CD4-positive, alpha-beta T cell treated with Interleukin-10 for 1 hour (primary cell): Measurements from ENCODE around the gene ZEB2.

ENCODE experiments used
- DNase-seq: peaks from one replicate; pipeline ENCODE4 v3.0.0-alpha.2; 2020

ZEB2 gene

DNA sequence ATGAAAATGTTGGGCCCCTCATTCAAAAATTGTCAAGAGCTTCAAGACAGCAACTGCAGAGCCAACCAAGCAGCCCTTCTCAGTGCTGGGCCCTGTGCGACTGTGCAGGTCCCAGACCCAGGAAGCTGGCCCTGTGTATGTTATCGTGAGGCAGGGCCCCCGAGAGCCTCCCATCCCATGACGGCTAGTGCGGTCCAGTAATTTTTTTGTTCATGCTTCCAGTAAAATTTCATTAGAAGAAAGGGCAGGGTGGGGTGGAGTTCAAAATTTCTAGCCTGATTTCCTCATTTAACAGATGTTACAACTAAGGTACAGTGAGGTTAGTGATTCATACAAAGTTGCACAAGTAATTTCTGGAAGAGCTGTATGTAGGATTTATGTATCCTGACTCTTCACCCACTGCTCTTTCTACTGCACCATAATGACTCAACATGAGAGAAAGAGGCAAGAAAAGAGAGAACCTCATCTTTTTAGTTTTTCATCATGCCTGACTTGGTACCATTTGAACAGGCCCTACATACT, 105.5 kb downstream of the ZEB2 start:
- DNase-seq: peak; percentile 20

GRCh38 chr2:144412709-144413108, 107.2 kb downstream of the ZEB2 start:
- no peak for DNase-seq

DNA sequence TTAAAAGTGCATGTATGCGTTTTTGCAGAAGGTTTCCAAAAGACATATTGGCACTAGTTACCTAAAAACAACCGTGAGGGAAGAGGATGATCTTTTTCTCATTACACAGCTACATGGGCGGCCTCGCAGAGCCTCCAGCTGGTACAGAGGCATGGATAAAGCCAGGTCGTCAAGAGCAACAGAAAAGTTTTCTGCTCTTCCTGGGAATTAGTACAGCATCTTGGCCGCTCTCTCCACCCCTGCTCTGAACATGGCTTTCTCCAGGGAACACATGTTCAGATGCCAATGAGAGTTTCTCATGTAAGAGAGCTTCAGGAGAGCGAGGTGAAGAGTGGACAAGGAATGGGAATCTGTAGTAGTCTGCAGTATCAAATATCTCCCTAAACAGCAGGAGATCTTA, 108.4 kb downstream of the ZEB2 start:
- DNase-seq: no peak

DNA sequence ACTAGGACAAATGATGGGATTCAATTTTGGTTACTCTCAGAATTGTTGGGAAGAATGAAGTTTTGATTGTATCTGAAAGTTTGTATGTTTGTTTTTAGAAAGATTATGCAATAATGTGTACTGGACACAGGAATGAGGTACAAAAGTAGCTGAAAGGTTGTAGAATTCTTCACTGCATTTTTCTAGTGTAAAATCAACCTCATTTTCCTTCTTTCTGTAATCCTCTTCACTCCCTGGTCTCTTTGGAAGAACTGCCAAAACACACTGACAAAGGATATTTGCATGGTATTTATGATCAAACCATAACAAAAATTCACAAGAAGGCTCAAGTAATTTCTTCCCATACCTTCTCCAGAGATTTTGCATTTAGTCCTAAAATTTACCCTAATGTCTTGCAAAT, 110.7 kb downstream of the ZEB2 start:
- DNase-seq: no peak

DNA sequence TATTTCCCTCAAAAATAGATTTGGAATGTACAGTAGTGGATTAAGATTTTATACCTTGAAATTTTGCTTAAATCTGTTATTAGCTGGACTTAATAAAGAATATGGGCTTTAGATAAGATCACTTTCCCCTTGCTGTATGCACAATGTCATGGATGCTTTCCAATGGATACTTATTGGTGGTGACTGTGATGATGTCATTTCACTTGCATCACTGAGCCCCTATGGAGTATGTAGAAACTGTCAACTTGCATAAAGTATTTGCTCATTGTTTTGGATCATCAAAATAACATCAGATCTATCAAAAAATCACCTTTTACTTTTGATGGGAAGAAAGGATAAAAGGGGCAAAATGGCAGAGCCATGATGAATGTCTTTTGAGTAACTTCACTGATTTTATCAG, 112.7 kb downstream of the ZEB2 start:
- no peak for DNase-seq

DNA sequence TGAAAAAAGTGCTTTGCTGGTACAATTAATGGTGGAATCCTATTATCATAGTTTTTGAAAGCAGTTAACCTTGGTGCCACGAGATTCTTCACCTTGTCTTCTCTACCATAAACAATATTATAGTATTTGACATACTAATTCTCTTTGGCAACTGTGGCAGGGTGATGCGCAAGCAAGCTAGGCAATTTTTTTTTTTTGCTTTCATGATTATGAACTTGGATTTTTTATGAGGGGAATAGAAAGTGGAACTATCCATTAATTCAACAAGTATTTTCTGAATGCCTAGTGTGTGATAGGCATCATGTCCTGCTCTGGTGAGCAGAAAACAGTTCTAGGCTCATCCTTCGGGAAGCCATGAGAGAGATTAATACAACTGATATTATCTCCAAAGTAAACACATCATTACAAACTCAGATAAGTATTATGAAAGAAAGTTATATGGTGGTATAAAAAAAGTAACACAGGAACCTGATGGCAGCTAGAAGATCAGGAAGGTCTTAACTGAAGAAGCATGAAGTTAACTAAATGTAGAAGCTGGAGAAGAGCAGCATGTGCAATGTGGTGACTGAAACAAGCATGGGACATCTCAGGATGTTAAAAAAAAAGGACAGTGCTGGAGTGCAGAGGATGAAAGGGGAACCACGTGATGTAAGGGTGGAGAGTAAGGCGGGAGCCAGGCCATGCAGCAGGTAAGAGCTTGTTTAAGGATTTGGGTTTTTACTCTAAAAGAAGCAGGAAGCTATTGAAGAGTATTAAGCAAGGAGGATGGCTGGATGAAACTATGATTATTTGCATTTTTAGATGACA, 113.7 kb downstream of the ZEB2 start:
- no peak for DNase-seq

DNA sequence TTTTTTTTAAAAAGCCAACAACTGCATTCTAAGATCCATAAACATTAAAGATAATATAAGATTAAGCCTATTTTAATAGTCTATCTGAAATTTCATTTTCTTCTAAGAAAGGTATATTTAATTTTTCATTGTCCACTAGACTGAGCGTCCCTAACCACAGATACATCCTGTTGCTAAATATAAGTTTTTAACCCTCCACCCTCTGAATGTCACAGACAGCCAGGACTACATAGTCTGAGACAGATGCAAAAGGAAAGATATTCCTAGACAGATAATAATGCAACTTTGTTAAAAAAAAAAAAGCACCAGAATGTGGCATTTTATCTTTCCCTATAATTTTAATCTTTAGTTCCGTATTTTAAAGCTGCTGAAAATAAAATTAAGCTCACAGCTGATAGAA, 114.6 kb downstream of the ZEB2 start:
- DNase-seq: no peak

DNA sequence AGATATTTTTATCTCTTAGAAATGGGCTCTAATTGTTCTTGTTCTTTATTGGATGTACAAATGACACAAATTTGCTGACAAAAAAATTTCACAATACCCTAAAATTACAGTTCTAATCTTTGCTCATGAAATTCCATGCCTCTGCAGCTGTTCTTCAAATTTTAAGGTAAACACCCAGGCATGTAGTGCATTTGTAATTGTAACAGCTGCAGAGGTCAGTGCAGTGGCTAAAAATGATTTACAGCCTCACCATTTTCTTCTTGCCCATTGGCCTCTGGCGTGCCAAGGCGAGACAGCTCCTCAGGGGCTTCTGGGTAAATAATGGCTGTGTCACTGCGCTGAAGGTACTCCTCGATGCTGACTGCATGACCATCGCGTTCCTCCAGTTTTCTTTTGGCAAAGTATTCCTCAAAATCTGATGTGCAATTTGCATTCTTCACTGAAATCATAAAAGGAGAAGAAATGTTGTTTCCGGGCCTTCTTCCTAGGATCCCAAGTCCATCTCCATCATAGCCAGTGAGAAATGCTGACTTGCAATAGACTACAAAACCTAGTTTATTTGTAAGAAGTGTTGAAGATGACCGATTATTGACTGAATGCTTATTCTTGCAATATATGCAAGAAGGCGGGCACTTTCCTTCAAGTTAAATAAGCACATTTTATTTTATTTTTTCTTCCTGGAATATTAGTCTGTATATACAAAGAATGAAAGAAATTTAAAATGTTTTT, 115.2 kb downstream of the ZEB2 start:
- no peak for DNase-seq

- DNase-seq: no peak
These were observed 116.0 kb downstream of the ZEB2 start for GRCh38 chr2:144403933-144404332.

- DNase-seq: no peak
These were observed 117.7 kb downstream of the ZEB2 start for GRCh38 chr2:144402251-144402650.

GRCh38 chr2:144401036-144401435, 118.9 kb downstream of the ZEB2 start:
- DNase-seq: no peak

- DNase-seq: no peak
These were observed 123.6 kb downstream of the ZEB2 start for GRCh38 chr2:144396318-144396717.

DNA sequence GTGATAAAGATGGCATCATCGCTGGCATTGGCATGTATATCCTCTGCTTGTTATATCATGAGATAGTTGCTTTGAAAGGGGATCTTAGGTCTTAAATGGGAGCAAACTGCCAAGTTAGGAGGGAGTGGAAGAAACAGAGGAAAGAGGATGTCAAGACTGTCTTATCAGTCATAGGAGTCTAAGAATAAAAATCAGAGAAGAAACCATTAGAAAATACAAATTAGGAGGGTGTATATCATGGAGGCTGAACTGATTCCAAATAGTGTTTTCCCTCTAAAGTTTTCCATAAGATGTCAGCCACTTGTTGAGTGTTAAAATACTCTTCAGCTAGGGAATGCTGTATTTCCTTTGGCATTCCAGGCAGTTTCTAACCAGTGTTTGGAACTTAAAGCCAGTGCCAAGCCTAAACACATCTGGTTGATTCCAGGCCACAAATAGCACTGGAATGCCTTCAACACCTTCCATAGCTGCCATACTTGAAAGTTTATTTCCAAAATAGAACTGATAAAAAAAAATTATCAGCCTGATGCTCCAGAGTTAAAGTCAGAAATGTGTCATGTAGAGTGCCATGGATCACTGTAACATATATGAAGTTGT, 129.4 kb downstream of the ZEB2 start:
- no peak for DNase-seq

GRCh38 chr2:144389930-144390311, 130.0 kb downstream of the ZEB2 start:
- no peak for DNase-seq

GRCh38 chr2:144389151-144389929, 130.6 kb downstream of the ZEB2 start:
- no peak for DNase-seq

GRCh38 chr2:144385381-144385780, 134.5 kb downstream of the ZEB2 start:
- DNase-seq: no peak

DNA sequence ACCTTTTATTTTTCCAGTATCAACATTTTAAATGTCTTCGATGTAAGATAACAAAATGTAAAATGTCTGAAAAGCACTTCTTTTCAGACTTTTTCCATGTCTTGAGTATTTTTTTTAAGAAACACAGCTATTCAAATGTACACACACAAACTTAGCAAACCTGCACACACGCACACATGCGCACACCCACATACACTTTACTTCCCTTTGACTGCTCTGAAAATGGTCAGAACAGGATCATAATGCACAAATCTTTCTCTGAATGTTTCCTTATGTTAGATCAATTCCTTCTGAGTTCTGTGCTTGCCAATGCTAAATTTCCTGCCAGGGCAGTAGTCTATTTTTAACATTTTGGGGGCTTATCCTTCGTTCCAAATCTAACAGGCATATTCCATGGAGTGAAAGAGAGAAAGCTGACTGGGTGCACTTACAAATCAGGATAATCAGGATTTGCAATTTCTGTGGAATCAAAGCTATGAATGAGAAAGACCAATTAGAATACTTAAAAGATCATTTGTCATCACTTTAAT, 136.3 kb downstream of the ZEB2 start:
- no peak for DNase-seq

DNA sequence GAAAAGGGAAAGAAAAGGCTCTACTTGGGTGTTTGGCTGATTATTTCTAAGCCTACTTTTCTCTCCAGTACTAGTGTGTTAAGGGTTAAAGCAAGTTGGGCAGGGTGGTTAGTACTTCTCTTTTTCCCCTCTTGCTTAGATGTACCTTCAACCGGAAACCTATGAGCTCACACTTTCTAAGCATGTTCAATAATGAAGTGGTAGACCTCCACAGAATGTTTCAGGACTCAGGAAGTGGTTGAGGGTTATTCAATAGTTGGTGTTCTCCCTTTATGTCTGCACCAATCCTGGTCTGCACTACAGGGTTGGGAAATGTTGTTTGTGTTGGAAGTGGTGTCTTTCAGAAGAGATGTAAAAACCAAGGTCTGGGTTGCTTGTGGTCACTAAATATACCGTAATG, 137.1 kb downstream of the ZEB2 start:
- peak; percentile 53 for DNase-seq

GRCh38 chr2:144381716-144382115, 138.2 kb downstream of the ZEB2 start:
- no peak for DNase-seq

- no peak for DNase-seq
These were observed 140.0 kb downstream of the ZEB2 start for GRCh38 chr2:144379851-144380311.

GRCh38 chr2:144378551-144378950, 141.4 kb downstream of the ZEB2 start:
- DNase-seq: no peak

DNA sequence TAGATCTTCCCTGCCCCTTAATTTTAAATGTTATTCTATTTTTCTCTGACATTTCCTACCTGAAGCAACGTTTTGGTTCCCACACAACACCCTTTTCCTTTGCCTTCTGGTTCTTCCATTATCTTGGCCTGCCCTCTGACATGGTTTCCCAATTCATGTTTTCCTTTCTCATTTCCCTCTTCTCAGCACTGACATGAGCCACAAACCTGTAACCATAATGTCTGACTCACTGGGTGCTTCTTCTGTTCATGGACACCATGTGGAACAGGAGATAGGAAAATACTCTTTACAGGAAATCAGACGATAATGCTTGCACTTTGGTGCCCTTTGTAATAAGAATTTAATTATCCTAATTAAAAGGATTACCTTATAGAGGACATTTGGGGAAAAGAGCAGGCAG, 142.0 kb downstream of the ZEB2 start:
- no peak for DNase-seq

DNA sequence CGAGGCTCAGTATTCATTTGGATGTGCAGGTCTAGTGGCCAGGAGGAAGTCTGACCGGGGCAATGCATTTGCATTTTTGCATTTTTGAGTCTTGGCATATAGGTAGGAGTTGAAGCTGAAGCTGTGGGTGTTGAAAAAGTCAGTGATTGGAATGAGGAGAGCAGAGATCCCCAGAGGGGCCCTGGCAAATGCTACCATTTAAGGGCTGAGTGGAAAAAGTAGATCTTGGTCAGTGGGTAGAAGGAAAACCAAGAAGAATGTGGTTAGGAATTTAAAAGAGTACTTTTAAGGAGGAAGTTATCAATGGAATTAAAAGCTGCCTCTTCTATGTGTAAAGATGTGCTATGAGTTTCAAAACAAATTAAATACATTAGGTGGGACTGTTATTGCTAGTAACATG, 143.0 kb downstream of the ZEB2 start:
- no peak for DNase-seq
